ENCODE results near the gene KIR2DL4. TPM values are rescaled to one million over a fixed set of nuclear protein-coding genes. Genes with fewer than 3 reads are reported as not detected.

KIR2DL4 gene
- total RNA-seq = not detected in 2 replicates

GRCh38 chr19:54803410-54803809 is at the start of gene KIR2DL4:
Gene KIR2DL4 (plus strand): TSS chr19:54803610. CDS start chr19:54803652, 42 bp downstream.

GRCh38 chr19:54769646-54770045 is 33.8 kb upstream of the KIR2DL4 start, which contains the start of gene KIR2DL1:
Gene KIR2DL1 (plus strand): TSS chr19:54769793. CDS start chr19:54769851, 58 bp downstream.

GRCh38 chr19:54816251-54816650 is 12.8 kb downstream of the KIR2DL4 start, which contains the start of gene KIR3DL1:
Gene KIR3DL1 (plus strand): TSS chr19:54816468.

GRCh38 chr19:54832496-54832895 is 29.1 kb downstream of the KIR2DL4 start, which contains the start of gene KIR2DS4:
Gene KIR2DS4 (plus strand): TSS chr19:54832676.

GRCh38 chr19:54850061-54850640 is 46.7 kb downstream of the KIR2DL4 start, which contains the start of gene KIR3DL2:
Gene KIR3DL2 (plus strand): TSS chr19:54850443. CDS start chr19:54850476, 33 bp downstream.

Other genes with a start within 250 kb of the KIR2DL4 start
- gene LILRA2, start 229.8 kb upstream of the KIR2DL4 start, total RNA-seq = not detected in 2 replicates
- not detected in 2 replicates for gene LILRA1, start 210.0 kb upstream of the KIR2DL4 start, total RNA-seq
- gene LILRB1, start 173.1 kb upstream of the KIR2DL4 start, total RNA-seq = not detected in 2 replicates
- gene LILRB4, start 140.6 kb upstream of the KIR2DL4 start, total RNA-seq = not detected in 2 replicates
- gene KIR3DL3, start 79.2 kb upstream of the KIR2DL4 start, total RNA-seq = not detected in 2 replicates
- not detected in 2 replicates for gene KIR2DL3, start 65.1 kb upstream of the KIR2DL4 start, total RNA-seq
- not detected in 2 replicates for gene KIR2DL1, start 33.8 kb upstream of the KIR2DL4 start, total RNA-seq
- gene KIR3DL1, start 12.9 kb downstream of the KIR2DL4 start, total RNA-seq = not detected in 2 replicates
- not detected in 2 replicates for gene KIR2DS4, start 29.1 kb downstream of the KIR2DL4 start, total RNA-seq
- gene KIR3DL2, start 46.8 kb downstream of the KIR2DL4 start, total RNA-seq = not detected in 2 replicates
- gene FCAR, start 70.6 kb downstream of the KIR2DL4 start, total RNA-seq = not detected in 2 replicates
- gene NCR1, start 102.5 kb downstream of the KIR2DL4 start, total RNA-seq = not detected in 2 replicates
- gene NLRP7, start 143.9 kb downstream of the KIR2DL4 start, total RNA-seq = not detected in 2 replicates
- not detected in 2 replicates for gene NLRP2, start 162.8 kb downstream of the KIR2DL4 start, total RNA-seq
- not detected in 2 replicates for gene GP6, start 234.7 kb downstream of the KIR2DL4 start, total RNA-seq